ENCODE data around the gene SMYD3.

DNA sequence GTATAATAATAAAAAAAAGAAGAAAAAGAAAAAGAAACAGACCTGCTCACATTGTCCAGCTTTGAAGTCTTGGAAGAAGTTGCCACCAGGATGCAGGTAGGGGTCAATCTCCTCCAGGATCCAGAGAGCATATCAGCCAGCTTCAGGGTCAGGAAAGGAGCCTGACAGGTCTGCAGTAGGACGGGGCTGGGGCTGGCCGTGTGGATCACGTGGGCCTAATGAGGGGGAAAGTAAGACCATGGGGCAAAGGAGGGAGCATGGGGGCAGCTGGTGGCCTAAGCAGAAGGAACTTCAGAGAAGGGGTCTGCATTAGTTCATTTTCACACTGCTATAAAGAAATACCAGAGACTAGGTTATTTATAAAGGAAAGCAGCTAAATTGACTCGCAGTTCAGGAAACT is 19.3 kb upstream of the SMYD3 start:
- TF ChIP-seq, protein P1, sequence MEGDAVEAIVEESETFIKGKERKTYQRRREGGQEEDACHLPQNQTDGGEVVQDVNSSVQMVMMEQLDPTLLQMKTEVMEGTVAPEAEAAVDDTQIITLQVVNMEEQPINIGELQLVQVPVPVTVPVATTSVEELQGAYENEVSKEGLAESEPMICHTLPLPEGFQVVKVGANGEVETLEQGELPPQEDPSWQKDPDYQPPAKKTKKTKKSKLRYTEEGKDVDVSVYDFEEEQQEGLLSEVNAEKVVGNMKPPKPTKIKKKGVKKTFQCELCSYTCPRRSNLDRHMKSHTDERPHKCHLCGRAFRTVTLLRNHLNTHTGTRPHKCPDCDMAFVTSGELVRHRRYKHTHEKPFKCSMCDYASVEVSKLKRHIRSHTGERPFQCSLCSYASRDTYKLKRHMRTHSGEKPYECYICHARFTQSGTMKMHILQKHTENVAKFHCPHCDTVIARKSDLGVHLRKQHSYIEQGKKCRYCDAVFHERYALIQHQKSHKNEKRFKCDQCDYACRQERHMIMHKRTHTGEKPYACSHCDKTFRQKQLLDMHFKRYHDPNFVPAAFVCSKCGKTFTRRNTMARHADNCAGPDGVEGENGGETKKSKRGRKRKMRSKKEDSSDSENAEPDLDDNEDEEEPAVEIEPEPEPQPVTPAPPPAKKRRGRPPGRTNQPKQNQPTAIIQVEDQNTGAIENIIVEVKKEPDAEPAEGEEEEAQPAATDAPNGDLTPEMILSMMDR (IDR thresholded peaks at IDR 0.05): no peak
- TF ChIP-seq POLR2AphosphoS5 (IDR thresholded peaks at IDR 0.05): no peak
- TF ChIP-seq EP300 (IDR thresholded peaks at IDR 0.05): no peak
- no peak for TF ChIP-seq POLR2A (IDR thresholded peaks at IDR 0.05; ENCODE audit: low read depth)
